Fibroblast of upper back skin (primary cell): Measurements from ENCODE around the gene CPNE8.

Source experiments
- DNase-seq: peaks from one replicate; pipeline ENCODE4 v3.0.0-alpha.2; 2013

CPNE8 gene

GRCh38 chr12:38892976-38893375 is 12.4 kb downstream of the CPNE8 start:
- no peak for DNase-seq

GRCh38 chr12:38892087-38892786 is 13.2 kb downstream of the CPNE8 start:
- no peak for DNase-seq

GRCh38 chr12:38890102-38890855 is 15.1 kb downstream of the CPNE8 start:
- DNase-seq, result no peak

DNA sequence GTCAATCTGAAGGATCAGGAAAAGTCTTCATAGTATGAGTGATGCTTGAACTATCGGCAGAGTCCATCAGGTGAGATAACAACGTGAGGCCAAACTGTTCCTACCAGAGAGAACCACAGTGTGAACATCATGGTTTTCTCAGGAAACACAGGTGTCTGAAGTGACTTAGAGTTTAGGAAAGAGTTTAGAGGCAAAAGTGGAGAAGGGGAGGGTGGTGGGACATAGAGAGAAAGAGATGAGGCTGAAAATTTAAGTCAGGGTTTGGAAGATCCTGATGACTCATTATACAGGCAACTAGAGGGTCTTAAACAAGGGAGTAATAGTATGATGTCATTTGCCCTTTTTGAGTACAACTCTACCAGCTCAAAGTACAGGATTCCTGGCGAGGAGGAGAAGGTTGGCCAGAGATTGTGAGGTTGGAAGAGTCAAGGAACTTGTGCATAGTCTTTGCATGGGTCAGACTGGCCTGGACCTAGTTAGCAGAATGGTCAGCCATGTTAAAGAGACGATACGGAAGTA is 16.0 kb downstream of the CPNE8 start:
- DNase-seq, result no peak

DNA sequence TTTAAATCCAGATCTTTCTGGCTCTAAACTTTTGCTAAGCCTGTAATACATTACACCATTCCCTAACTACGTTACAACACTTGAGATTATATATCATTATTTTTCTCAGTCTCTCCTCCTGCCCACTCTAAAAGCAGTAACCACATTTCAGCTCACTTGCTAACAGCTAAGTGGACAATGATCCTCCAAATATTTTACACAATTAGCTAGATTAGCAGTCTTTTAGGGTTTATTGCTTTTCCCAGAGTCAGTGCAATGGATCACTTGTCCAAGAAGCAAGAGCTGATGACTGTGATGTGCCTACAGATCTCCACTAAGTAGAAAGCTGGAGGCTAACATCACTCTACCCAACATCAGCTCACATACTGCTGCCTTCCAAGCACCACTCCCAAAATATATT is 17.6 kb downstream of the CPNE8 start:
- no peak for DNase-seq

GRCh38 chr12:38886931-38887330 is 18.5 kb downstream of the CPNE8 start:
- no peak for DNase-seq

GRCh38 chr12:38886064-38886463 is 19.3 kb downstream of the CPNE8 start:
- DNase-seq, result peak; percentile 24

GRCh38 chr12:38884666-38885065 is 20.7 kb downstream of the CPNE8 start:
- no peak for DNase-seq

GRCh38 chr12:38883629-38884134 is 21.7 kb downstream of the CPNE8 start:
- no peak for DNase-seq

GRCh38 chr12:38880288-38880687 is 25.1 kb downstream of the CPNE8 start:
- DNase-seq, result no peak

DNA sequence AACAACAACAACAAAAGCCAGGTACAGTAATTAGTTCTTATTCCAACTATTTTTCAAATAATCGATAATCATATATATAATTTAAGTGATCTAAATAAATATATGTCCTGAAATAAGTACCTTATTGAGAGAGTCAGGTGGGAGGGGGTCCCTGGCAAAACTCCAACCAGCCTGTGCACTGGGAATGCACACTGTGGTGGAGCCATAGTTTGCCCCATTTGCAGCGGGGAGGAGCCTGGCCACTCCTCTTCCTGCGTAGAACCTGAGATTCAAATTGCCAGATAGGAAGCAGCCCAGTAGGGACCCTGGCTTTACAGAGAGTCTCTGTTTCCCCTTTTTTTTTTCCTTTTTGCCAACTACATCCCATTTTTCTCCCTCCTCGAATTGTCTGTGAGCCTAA is 26.4 kb downstream of the CPNE8 start:
- DNase-seq, result no peak

DNA sequence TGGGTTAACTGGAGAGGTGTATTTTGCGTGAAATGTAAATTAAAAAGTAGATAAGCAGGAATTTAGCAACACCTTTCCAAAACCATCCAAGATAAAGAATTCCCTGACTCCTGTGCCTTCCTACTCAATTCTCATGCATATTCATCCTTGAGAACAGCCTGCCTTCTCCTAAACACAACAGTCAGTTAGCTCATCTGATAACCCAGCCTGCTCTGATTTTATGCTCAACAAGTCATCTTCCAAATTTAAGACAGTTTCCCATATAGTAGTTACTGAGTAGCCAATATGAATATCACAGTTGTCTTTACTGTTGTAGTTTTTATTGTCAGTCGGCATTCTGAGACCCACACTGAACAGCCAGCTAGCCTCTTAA is 27.1 kb downstream of the CPNE8 start:
- no peak for DNase-seq

GRCh38 chr12:38875586-38876228 is 29.7 kb downstream of the CPNE8 start:
- no peak for DNase-seq

DNA sequence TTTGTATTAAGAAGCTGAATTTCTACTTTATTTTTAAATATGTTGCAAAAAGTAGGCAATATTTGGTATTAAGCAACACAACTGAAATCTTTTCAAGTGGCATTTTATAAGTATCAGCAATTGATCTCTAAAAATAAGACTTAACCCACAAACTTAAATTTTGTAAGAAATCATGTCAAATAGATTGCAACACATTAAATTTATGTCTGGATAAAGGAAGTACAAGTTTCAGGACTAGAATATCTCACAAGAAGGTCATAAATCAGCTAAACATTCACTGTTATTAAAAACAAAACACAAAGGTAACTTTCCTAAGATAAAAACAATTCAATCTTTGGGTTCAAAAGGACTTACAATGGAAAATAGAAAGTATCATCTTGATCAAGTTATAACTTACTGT is 32.8 kb downstream of the CPNE8 start:
- DNase-seq, result no peak

GRCh38 chr12:38872156-38872555 is 33.2 kb downstream of the CPNE8 start:
- no peak for DNase-seq

DNA sequence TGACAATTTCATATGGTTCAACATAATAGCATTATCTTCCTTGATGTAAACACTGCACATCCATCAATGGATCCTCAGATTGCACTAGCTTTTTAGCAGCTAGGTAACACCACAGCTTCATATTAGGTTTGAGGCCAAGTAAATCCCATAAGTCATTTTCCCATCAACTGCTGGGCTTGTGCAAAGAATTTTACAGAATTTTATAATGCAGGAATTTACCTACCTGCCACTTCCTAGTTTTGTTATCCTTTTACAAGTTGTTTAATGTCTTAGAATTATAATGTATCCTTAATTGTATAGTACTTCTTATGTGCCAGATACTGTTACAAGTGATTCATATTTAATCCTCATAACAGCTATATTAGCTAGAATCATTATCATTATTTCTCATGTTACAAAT is 36.4 kb downstream of the CPNE8 start:
- no peak for DNase-seq

- no peak for DNase-seq
These were observed 54.9 kb downstream of the CPNE8 start for GRCh38 chr12:38850461-38850860.

DNA sequence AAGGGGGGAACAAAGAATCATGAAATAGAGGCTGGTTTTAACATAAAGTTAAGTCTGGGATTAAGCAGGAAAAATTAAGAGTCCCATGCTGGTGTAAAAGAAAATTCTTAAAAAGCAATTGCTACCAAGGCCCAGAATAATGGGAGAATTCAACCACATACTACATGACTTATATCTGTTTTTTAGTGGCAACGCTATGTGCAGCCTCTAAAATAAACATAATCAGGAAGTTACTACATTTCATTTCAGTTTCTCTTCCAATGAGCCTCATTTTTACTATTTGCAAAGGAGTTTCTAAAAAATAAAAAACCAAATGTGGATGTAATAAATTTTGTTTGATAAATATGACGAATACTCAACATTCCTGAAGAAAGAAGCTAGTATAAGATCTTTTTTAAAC is 58.1 kb downstream of the CPNE8 start:
- no peak for DNase-seq

GRCh38 chr12:38844267-38844666 is 61.1 kb downstream of the CPNE8 start:
- no peak for DNase-seq

DNA sequence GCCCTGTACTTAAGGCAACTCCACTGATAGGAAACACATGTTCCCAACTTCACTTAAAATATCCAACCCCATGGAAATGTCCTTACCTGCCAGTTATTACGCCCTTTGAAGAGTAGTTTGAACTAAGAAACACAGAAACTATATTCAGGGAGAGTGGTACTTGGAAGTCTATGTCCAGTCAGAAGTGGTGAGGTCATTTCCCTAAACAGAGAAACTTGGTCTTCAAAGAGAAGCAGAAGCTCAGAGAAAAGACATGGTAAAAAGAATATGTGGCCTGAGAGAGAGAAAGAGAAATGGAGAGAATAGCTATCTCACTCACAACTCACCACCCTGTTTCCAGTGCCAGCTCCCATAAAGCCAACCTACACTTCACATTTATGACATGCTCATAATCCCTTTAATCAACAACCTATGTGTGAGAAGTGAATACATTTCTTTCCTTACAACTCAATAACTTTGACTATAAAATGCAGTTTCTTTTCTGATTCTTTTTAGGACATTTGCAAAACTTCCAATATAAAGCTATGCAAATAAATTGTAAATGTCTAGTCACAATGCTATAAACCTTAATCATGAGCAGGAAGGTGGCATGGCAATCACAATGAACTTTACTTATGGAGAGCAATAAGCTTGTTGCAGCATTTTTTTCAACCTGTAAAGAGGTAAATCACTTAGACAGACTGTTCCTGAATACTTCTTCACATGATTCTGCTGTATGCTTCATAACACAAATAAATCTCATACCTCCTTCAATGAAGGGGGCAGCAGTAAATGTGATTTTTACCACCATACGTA is 67.1 kb downstream of the CPNE8 start:
- no peak for DNase-seq

DNA sequence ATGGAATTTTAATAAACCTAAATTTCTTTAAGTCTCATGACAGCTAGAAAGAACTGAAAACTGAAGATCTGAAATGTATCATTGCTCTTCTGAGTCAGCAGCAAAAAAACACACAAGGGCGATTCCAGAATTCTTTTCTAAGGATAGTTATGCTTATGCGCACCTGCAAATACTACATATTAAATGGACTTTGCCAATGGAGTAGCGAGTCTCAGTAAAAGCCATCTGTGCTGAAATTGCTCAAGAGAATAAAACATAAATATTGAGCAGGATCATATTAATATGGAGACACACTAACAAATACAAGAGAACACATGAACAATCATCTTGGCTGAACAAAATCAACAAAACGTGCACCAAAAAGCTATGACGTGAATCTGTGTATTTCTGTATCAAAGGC is 73.7 kb downstream of the CPNE8 start:
- DNase-seq, result no peak

DNA sequence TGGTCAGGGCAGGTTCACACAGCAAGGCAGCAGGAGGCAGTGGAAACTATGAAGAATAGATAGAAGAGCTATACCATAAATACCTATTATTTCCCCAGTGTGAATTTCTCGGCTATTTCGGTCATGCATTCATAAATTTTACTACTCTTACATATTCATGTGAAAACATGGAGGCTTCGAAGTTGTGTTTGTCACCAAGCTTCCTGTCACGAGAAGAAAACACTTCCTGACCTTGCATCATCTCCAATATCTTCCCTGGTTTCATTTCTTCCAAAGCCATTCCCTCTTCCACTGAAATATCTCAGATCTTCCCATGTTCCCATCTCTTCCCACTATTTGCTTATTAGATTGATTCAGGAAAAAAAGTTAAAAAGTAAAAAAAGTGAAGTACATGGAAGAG is 80.4 kb downstream of the CPNE8 start:
- DNase-seq, result no peak

DNA sequence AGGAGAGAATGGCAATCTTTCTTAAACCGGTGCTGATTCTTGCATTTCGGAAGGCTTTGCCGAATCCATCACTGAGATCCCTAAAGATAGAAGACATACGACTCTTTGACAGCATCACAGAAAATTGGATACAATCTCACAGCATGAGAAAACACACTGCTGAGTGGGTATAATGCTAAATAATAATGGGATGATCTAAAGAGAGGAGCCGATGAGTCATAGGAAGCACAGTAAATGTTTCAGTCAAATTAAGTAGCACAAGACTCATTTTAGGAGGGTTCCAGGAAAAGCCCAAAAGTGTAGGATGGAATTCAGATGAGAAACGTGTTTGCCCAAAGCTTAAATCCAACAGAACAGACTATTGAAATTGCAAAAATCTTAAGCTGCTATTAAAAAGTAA is 81.7 kb downstream of the CPNE8 start:
- DNase-seq, result peak; percentile 5
